Keratinocyte (primary cell): Measurements from ENCODE around the gene GFOD1. TPM values are rescaled to one million over a fixed set of nuclear protein-coding genes. Genes with fewer than 3 reads are reported as not detected.

Experiments
- DNase-seq: peaks from one replicate; pipeline ENCODE4 v3.0.0-alpha.2; 2011; ENCODE audit warnings: low read depth, missing footprints, low spot score
- FAIRE-seq: peaks from 2 replicates; lab custom pipeline; 2011; peaks lifted over from hg19 to GRCh38; lab: Jason Lieb, UNC
- H2AFZ ChIP-seq: 2 replicates; pipeline ENCODE4 v1.6.0; 2012; ENCODE audit warnings: low read length, control low read depth, inconsistent platforms; ENCODE audit not compliant: control insufficient read depth
- H3K27ac ChIP-seq: 2 replicates; pipeline ENCODE4 v1.5.1; 2011; ENCODE audit warnings: low read length; ENCODE audit not compliant: control insufficient read depth, insufficient read depth
- H3K27me3 ChIP-seq: 3 replicates; pipeline ENCODE4 v1.6.0; 2011; ENCODE audit warnings: low read length; ENCODE audit not compliant: control insufficient read depth, insufficient read depth; ENCODE audit errors: extremely low read depth
- H3K36me3 ChIP-seq, 2 experiments: 2 replicates in 1 of 2; 3 replicates in 1 of 2; pipeline ENCODE4 v1.5.1; 2011; ENCODE audit warnings: low read length in 2 of 2, mild to moderate bottlenecking in 1 of 2; ENCODE audit not compliant: control insufficient read depth in 2 of 2, insufficient read depth in 2 of 2; ENCODE audit errors: extremely low read depth in 1 of 2
- H3K4me1 ChIP-seq: 3 replicates; pipeline ENCODE4 v1.5.1; 2011; ENCODE audit warnings: low read length; ENCODE audit not compliant: control insufficient read depth, insufficient read depth; ENCODE audit errors: extremely low read depth
- H3K4me2 ChIP-seq: 3 replicates; pipeline ENCODE4 v1.6.0; 2011; ENCODE audit warnings: low read depth, low read length; ENCODE audit not compliant: control insufficient read depth, insufficient read depth; ENCODE audit errors: extremely low read depth
- H3K4me3 ChIP-seq, 3 experiments: fragments of 200-600 bp in 1 of 3; sonication (generic) in 1 of 3; 2 replicates in 2 of 3; 3 replicates in 1 of 3; pipeline ENCODE4 v1.5.1; 2011 to 2016; ENCODE audit warnings: low read length in 3 of 3, mild to moderate bottlenecking in 3 of 3, control low read depth in 2 of 3, inconsistent platforms in 1 of 3, low read depth in 1 of 3, mixed read lengths in 1 of 3, mixed run types in 1 of 3, moderate library complexity in 1 of 3; ENCODE audit not compliant: control insufficient read depth in 2 of 3, insufficient read depth in 2 of 3; ENCODE audit errors: extremely low read depth in 1 of 3
- H3K79me2 ChIP-seq: 2 replicates; pipeline ENCODE4 v1.6.0; 2012; ENCODE audit warnings: low read length; ENCODE audit not compliant: control insufficient read depth, insufficient read depth
- H3K9ac ChIP-seq: 3 replicates; pipeline ENCODE4 v1.6.0; 2011; ENCODE audit warnings: low read length; ENCODE audit not compliant: control insufficient read depth, insufficient read depth; ENCODE audit errors: extremely low read depth
- H3K9me1 ChIP-seq: 3 replicates; pipeline ENCODE4 v1.6.0; 2011; ENCODE audit warnings: low read length; ENCODE audit not compliant: control insufficient read depth, insufficient read depth; ENCODE audit errors: extremely low read depth
- H3K9me3 ChIP-seq: 2 replicates; pipeline ENCODE4 v1.5.1; 2012; ENCODE audit warnings: low read depth, low read length; ENCODE audit not compliant: control insufficient read depth
- H4K20me1 ChIP-seq: 3 replicates; pipeline ENCODE4 v1.6.0; 2011; ENCODE audit warnings: low read length; ENCODE audit not compliant: control insufficient read depth, insufficient read depth; ENCODE audit errors: extremely low read depth
- EZH2 ChIP-seq: IDR thresholded peaks from one replicate; pipeline ENCODE4 v1.6.1; 2012; ENCODE audit warnings: inconsistent platforms, mild to moderate bottlenecking, low read length, moderate library complexity
- dilution Hi-C: fragments of 300-500 bp; cut with MboI; formaldehyde crosslinking; loops from one replicate; pipeline ENCODE4 v1.7.0; 2020; ENCODE audit warnings: low sequenced_read_pairs; ENCODE audit not compliant: extremely low pct_ligation_motif_present
- polyA plus RNA-seq, 5 experiments: library from polyadenylated mRNA; depleted of rRNA in 3 of 5; stranded (reverse) in 3 of 5; stranded (forward) in 1 of 5; unstranded in 1 of 5; fragments of >200 nt; gene quantifications; 1 replicate in 1 of 5; 2 replicates in 3 of 5; 3 replicates in 1 of 5; pipeline versions ENCODE4 v1.2.1 to v1.2.3, GENCODE V29; 2011 to 2012; ENCODE audit warnings: missing spikeins in 2 of 5, low read depth in 1 of 5, low replicate concordance in 1 of 5
- TF ChIP-seq, protein P1 (sequence below), 3 experiments: IDR thresholded peaks in 1 of 3; conservative IDR thresholded peaks in 1 of 3; optimal IDR thresholded peaks in 1 of 3; 2 replicates in 2 of 3; 3 replicates in 1 of 3; pipeline versions ENCODE3 to v1.5.1; 2011; ENCODE audit warnings: low read length in 3 of 3, mild to moderate bottlenecking in 3 of 3, moderate library complexity in 2 of 3, control low read depth in 1 of 3, inconsistent platforms in 1 of 3; ENCODE audit not compliant: insufficient read depth in 2 of 3; ENCODE audit errors: extremely low read depth in 1 of 3

Gene GFOD1
- polyA plus RNA-seq, 1 donor (not counting 4 experiments of a cell fraction or from before 2014, with no cell fraction given): 7.2 TPM

DNA sequence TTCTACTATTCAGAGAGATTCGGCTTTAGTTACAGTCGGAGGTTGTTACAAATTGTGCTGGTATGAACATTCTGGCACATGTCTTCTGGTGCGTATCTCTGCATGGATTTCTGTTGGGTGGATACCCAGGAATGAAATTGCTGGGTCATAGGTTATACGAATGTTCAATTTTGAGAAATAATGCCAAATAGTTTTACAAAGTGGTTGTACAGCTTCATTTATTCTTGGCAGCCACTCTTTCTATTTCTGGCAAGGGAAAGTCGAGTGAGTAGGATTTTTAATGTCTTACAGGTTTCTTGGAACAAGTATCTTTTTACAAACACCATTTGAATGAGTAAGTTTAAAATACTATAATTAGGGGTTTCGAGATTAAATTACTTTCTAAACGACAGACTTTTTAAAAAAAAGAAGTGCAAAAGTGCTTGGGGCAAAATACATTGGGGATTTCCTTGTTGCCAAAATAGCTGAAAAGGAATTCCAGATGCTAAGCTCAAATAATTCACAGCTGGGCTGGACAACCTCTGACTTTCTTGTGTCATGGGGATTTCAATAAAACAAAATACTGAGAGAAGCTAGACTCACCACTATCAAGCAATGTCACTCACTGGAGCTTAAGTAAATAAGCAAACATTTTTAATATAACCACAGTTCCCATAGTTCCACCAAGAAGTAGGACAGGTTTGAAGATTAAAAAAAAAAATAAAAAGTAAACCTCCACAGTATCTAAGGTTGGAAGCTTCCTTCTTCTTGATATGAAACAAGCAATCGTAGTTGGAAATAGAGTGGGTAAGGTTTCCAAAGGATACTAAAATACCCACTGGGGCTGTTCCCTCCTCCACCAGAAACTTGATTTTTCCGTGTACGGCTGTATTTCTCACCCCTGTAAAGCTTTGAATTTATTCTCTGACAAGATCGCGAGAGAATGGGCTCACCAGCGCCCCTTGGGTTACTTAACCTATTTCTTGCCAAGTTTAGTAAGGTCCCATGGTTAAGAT is 21.6 kb upstream of the GFOD1 start:
- Histone ChIP-seq H3K27me3 (no peaks in the 10 kb centered on the region), H3K79me2 (no peaks in the 10 kb centered on the region), H3K27ac (no peak overlapping the region), H3K4me1 (peaks cover 2% of the 10 kb centered on the region), H3K4me2 (peak overlapping the region; percentile 25), H3K9ac (no peak overlapping the region), H2AFZ (peak overlapping the region; percentile 37), H3K9me3 (no peaks in the 10 kb centered on the region), H3K36me3 (no peaks in the 10 kb centered on the region), H4K20me1 (no peaks in the 10 kb centered on the region), H3K4me3 (no peak overlapping the region), H3K9me1 (no peaks in the 10 kb centered on the region)
- dilution Hi-C loops: no loop called here
- DNase-seq (no peak), FAIRE-seq (no peak)
- TF ChIP-seq EZH2: no peak
- TF ChIP-seq, protein P1, sequence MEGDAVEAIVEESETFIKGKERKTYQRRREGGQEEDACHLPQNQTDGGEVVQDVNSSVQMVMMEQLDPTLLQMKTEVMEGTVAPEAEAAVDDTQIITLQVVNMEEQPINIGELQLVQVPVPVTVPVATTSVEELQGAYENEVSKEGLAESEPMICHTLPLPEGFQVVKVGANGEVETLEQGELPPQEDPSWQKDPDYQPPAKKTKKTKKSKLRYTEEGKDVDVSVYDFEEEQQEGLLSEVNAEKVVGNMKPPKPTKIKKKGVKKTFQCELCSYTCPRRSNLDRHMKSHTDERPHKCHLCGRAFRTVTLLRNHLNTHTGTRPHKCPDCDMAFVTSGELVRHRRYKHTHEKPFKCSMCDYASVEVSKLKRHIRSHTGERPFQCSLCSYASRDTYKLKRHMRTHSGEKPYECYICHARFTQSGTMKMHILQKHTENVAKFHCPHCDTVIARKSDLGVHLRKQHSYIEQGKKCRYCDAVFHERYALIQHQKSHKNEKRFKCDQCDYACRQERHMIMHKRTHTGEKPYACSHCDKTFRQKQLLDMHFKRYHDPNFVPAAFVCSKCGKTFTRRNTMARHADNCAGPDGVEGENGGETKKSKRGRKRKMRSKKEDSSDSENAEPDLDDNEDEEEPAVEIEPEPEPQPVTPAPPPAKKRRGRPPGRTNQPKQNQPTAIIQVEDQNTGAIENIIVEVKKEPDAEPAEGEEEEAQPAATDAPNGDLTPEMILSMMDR (optimal IDR thresholded peaks at IDR 0.05 in 1 of 3, IDR thresholded peaks at IDR 0.05 in 1 of 3, conservative IDR thresholded peaks at IDR 0.05 in 1 of 3; ENCODE audit: extremely low read depth in 1 of 3, insufficient read depth in 2 of 3, low read length in 3 of 3): no peak

DNA sequence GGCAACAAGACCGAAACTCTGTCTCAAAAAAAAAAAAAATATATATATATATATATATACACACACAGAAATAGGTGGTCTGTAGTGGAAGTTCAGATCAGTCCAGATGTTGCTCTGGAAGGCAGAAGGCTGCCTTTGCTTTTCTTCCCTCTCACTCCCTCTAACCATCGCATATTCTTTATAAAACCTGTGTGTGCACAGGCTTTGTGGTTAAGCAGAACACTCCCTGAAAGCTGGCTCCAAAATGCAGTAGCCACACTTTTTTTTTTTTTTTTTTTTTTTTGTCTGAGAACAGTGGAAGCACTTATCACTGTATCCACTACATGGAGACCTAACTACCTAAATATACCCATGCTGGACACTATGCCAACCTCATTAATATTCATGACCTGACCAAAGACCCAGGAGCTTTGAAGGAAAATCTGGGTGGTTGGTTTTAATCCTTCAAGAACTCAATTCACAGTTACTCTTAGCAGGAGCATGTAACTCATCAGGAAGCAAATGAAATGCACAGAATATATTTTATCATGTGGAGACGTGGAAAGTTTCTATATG is 20.0 kb upstream of the GFOD1 start:
- H3K4me2 ChIP-seq: no peak overlapping the region
- H3K27ac ChIP-seq: no peak overlapping the region
- no peaks in the 10 kb centered on the region for H3K36me3 ChIP-seq
- H3K9ac ChIP-seq: no peak overlapping the region
- FAIRE-seq (no peak), DNase-seq (no peak)
- no peak overlapping the region for H3K4me3 ChIP-seq
- TF ChIP-seq, protein P1 (optimal IDR thresholded peaks at IDR 0.05 in 1 of 3, IDR thresholded peaks at IDR 0.05 in 1 of 3, conservative IDR thresholded peaks at IDR 0.05 in 1 of 3; ENCODE audit: extremely low read depth in 1 of 3, insufficient read depth in 2 of 3, low read length in 3 of 3): no peak
- no peak for TF ChIP-seq EZH2
- H3K79me2 ChIP-seq: no peaks in the 10 kb centered on the region
- H3K9me3 ChIP-seq: no peaks in the 10 kb centered on the region
- H2AFZ ChIP-seq: no peak overlapping the region
- H3K4me1 ChIP-seq: peaks cover 2% of the 10 kb centered on the region
- H3K9me1 ChIP-seq: no peaks in the 10 kb centered on the region
- H3K27me3 ChIP-seq: no peaks in the 10 kb centered on the region
- no peaks in the 10 kb centered on the region for H4K20me1 ChIP-seq
- dilution Hi-C loops: no loop called here
